WTC11 (cell line): ENCODE data around the gene HRCT1.

Experiments
- CTCF ChIP-seq: fragments of 200-600 bp; IDR thresholded peaks from 2 replicates; pipeline ENCODE4 v1.8.0; 2022; ENCODE audit warnings: antibody characterized with exemption
- TCF7 ChIP-seq: sonication (generic); formaldehyde crosslinking; IDR thresholded peaks from 2 replicates; pipeline ENCODE4 v1.8.0; 2022; ENCODE audit warnings: mild to moderate bottlenecking, low read depth, missing genetic modification reagents, moderate library complexity

DNA sequence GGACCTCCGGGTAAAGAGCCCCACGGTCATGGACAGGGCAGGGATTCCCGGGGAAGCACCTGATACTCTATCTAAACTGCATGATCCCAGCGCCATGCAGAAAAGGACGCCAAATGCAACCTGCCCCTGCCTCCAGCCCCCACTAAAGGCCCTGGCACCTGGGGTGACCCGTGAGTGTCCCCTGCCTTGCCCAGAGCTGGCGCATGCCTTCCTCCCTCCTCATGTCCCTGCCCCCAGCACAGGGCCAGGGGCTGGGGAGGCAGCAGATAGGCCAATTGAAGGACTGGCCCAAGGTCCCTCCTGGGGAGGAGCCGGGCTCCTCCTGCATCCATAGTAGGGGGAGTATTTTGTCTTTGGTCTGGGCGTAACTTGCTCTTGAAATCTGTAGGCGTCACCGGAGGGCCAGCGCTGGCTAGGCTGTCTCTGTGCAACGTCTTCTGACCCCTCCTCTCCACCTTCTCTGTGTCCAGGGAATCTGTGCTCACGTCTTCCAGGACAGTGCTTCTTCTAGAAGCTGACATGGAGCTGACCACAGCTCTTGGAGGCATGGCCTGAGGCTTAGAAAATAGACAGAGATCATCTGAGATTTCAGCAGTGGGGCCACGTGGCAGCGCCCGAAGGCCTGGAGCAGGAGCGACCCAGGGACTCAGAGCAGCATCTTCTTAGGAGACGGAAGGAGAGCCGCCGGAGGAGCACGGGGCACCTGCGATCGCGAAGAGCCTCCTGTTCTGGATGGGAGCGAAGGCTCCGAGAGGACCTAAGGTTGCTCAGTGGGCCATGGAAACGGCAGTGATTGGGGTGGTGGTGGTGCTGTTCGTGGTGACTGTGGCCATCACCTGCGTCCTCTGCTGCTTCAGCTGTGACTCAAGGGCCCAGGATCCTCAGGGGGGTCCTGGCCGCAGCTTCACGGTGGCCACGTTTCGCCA lies 3.9 kb downstream of the HRCT1 start:
- no peak for TF ChIP-seq CTCF
- TF ChIP-seq TCF7: no peak
